KMS-11 (cell line): ENCODE results near the gene SDK1.

Experiments used
- H2AFZ ChIP-seq: fragments of 200-600 bp; sonication (generic); 2 replicates; pipeline ENCODE4 v1.6.1; 2016; ENCODE audit warnings: antibody characterized with exemption, mixed run types, low read depth
- H3K27ac ChIP-seq: fragments of 200-600 bp; sonication (generic); 2 replicates; pipeline ENCODE4 v1.6.1; 2016; ENCODE audit warnings: mild to moderate bottlenecking, mixed run types
- H3K27me3 ChIP-seq: fragments of 200-600 bp; sonication (generic); 2 replicates; pipeline ENCODE4 v1.6.1; 2017; ENCODE audit warnings: mild to moderate bottlenecking, low read depth, mixed run types, moderate library complexity; ENCODE audit not compliant: insufficient read depth
- H3K36me3 ChIP-seq: fragments of 200-600 bp; sonication (generic); 2 replicates; pipeline ENCODE4 v1.6.1; 2017; ENCODE audit warnings: mild to moderate bottlenecking, mixed run types; ENCODE audit not compliant: insufficient read depth
- H3K4me1 ChIP-seq: fragments of 200-600 bp; sonication (generic); 2 replicates; pipeline ENCODE4 v1.6.1; 2016; ENCODE audit warnings: mild to moderate bottlenecking, low read depth, mixed run types; ENCODE audit not compliant: poor library complexity, severe bottlenecking
- H3K4me2 ChIP-seq: fragments of 200-600 bp; sonication (generic); 2 replicates; pipeline ENCODE4 v1.7.0; 2016; ENCODE audit warnings: mild to moderate bottlenecking, mixed run types
- H3K4me3 ChIP-seq: fragments of 200-600 bp; sonication (generic); IDR thresholded peaks from 2 replicates; pipeline ENCODE4 v1.6.1; 2017; ENCODE audit warnings: low read depth, low read length, mixed read lengths; ENCODE audit not compliant: insufficient read depth
- H3K79me2 ChIP-seq: fragments of 200-600 bp; sonication (generic); 2 replicates; pipeline ENCODE4 v1.6.1; 2016; ENCODE audit warnings: low read depth, mixed run types; ENCODE audit not compliant: insufficient read depth
- H3K9ac ChIP-seq: fragments of 200-600 bp; sonication (generic); 2 replicates; pipeline ENCODE4 v1.6.1; 2016; ENCODE audit warnings: mild to moderate bottlenecking, mixed run types
- H4K20me1 ChIP-seq: fragments of 200-600 bp; sonication (generic); 2 replicates; pipeline ENCODE4 v1.6.1; 2016; ENCODE audit warnings: mild to moderate bottlenecking, mixed run types; ENCODE audit not compliant: insufficient read depth
- TF ChIP-seq, protein P1 (sequence below): fragments of 200-600 bp; sonication (generic); conservative IDR thresholded peaks from 2 replicates; pipeline ENCODE4 v1.6.1; 2017; ENCODE audit warnings: low read depth, mild to moderate bottlenecking, antibody characterized with exemption, low read length, moderate library complexity, mixed read lengths

The SDK1 gene

GRCh38 chr7:3537210-3537875 lies 236.3 kb downstream of the SDK1 start:
- no peaks in the 10 kb centered on the region for H4K20me1 ChIP-seq
- no peak overlapping the region for H3K4me2 ChIP-seq
- TF ChIP-seq, protein P1, sequence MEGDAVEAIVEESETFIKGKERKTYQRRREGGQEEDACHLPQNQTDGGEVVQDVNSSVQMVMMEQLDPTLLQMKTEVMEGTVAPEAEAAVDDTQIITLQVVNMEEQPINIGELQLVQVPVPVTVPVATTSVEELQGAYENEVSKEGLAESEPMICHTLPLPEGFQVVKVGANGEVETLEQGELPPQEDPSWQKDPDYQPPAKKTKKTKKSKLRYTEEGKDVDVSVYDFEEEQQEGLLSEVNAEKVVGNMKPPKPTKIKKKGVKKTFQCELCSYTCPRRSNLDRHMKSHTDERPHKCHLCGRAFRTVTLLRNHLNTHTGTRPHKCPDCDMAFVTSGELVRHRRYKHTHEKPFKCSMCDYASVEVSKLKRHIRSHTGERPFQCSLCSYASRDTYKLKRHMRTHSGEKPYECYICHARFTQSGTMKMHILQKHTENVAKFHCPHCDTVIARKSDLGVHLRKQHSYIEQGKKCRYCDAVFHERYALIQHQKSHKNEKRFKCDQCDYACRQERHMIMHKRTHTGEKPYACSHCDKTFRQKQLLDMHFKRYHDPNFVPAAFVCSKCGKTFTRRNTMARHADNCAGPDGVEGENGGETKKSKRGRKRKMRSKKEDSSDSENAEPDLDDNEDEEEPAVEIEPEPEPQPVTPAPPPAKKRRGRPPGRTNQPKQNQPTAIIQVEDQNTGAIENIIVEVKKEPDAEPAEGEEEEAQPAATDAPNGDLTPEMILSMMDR = no peak
- no peak overlapping the region for H3K4me3 ChIP-seq
- no peaks in the 10 kb centered on the region for H3K36me3 ChIP-seq
- no peaks in the 10 kb centered on the region for H3K4me1 ChIP-seq
- no peak overlapping the region for H3K27ac ChIP-seq
- H3K79me2 ChIP-seq = no peaks in the 10 kb centered on the region
- no peaks in the 10 kb centered on the region for H3K27me3 ChIP-seq
- no peak overlapping the region for H3K9ac ChIP-seq
- H2AFZ ChIP-seq = no peak overlapping the region

DNA sequence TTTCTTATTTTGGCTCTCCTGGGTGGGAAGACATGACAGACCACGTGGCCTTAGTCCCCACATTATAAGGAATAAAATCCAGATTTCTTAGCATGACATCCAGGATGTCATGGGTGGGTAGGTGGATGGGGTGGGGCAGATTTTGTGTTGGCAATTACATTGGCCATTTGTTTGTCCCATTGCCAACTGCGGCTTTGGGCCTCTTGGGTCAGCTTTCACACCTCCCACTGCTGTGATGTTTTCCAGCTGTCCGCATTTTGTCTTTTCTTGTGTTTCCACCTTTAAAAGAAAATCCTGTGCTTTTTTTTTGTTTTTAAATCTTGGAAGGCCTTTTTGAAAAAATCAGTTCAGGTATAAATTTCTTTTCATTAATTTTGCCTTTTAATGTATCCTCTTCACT lies 237.0 kb downstream of the SDK1 start:
- Histone ChIP-seq H3K27ac (no peak overlapping the region), H3K9ac (no peak overlapping the region), H3K36me3 (no peaks in the 10 kb centered on the region), H3K4me1 (no peaks in the 10 kb centered on the region), H4K20me1 (no peaks in the 10 kb centered on the region), H3K79me2 (no peaks in the 10 kb centered on the region), H3K4me3 (no peak overlapping the region), H2AFZ (no peak overlapping the region), H3K4me2 (no peak overlapping the region), H3K27me3 (no peaks in the 10 kb centered on the region)
- TF ChIP-seq, protein P1 = no peak

GRCh38 chr7:3540456-3541220 lies 239.6 kb downstream of the SDK1 start:
- H3K4me2 ChIP-seq = no peak overlapping the region
- H3K27ac ChIP-seq = no peak overlapping the region
- H4K20me1 ChIP-seq = no peaks in the 10 kb centered on the region
- H3K4me1 ChIP-seq = no peaks in the 10 kb centered on the region
- no peak overlapping the region for H3K9ac ChIP-seq
- no peak overlapping the region for H2AFZ ChIP-seq
- TF ChIP-seq, protein P1 = no peak
- H3K27me3 ChIP-seq = no peaks in the 10 kb centered on the region
- no peaks in the 10 kb centered on the region for H3K36me3 ChIP-seq
- H3K4me3 ChIP-seq = no peak overlapping the region
- H3K79me2 ChIP-seq = no peaks in the 10 kb centered on the region

GRCh38 chr7:3544202-3544601 lies 243.2 kb downstream of the SDK1 start:
- Histone ChIP-seq H3K36me3 (no peaks in the 10 kb centered on the region), H3K4me3 (no peak overlapping the region), H3K79me2 (no peaks in the 10 kb centered on the region), H3K4me1 (no peaks in the 10 kb centered on the region), H3K9ac (no peak overlapping the region), H4K20me1 (no peaks in the 10 kb centered on the region), H3K4me2 (no peak overlapping the region), H3K27me3 (no peaks in the 10 kb centered on the region), H3K27ac (no peak overlapping the region), H2AFZ (no peak overlapping the region)
- TF ChIP-seq, protein P1 = no peak
